Measurements from ENCODE around the gene NCF2.
"Not testable (repeated sequence)": the region's sequence is repeated elsewhere in the genome, so short reads cannot be mapped to it uniquely, and the experiment has no call there.

The NCF2 gene

GRCh38 chr1:183590244-183591191 lies at the start of gene NCF2:
NCF2 (minus strand) TSS chr1:183590459; CDS start chr1:183590329, 130 bp downstream.
- no peak for DNase-seq (ENCODE audit: low read depth)

- DNase-seq (ENCODE audit: low read depth) = no peak
These were observed 48.6 kb upstream of the NCF2 start for GRCh38 chr1:183638649-183639387.

- DNase-seq (ENCODE audit: low read depth) = no peak
These were observed 46.5 kb upstream of the NCF2 start for GRCh38 chr1:183636783-183637182.

- DNase-seq (ENCODE audit: low read depth) = no peak
These were observed 46.0 kb upstream of the NCF2 start for GRCh38 chr1:183636334-183636682.

- peak; percentile 86 for DNase-seq (ENCODE audit: low read depth)
These were observed 45.5 kb upstream of the NCF2 start, which contains the start of gene ARPC5 for GRCh38 chr1:183635606-183636333. ARPC5 (minus strand) TSS chr1:183635783; CDS start chr1:183635659, 124 bp downstream.

- no peak for DNase-seq (ENCODE audit: low read depth)
These were observed 44.9 kb upstream of the NCF2 start for GRCh38 chr1:183635099-183635605.

- no peak for DNase-seq (ENCODE audit: low read depth)
These were observed 44.3 kb upstream of the NCF2 start for GRCh38 chr1:183634429-183635065.

- DNase-seq (ENCODE audit: low read depth) = peak; percentile 75
These were observed 43.6 kb upstream of the NCF2 start for GRCh38 chr1:183633676-183634343.

GRCh38 chr1:183632964-183633363 lies 42.7 kb upstream of the NCF2 start:
- DNase-seq (ENCODE audit: low read depth) = no peak

GRCh38 chr1:183632114-183632513 lies 41.9 kb upstream of the NCF2 start:
- peak; percentile 35 for DNase-seq (ENCODE audit: low read depth)

GRCh38 chr1:183630748-183631147 lies 40.5 kb upstream of the NCF2 start:
- DNase-seq (ENCODE audit: low read depth) = peak; percentile 23

GRCh38 chr1:183628537-183628936 lies 38.3 kb upstream of the NCF2 start:
- no peak for DNase-seq (ENCODE audit: low read depth)

- DNase-seq (ENCODE audit: low read depth) = not testable (repeated sequence)
These were observed 36.0 kb upstream of the NCF2 start for GRCh38 chr1:183626236-183626635.

- no peak for DNase-seq (ENCODE audit: low read depth)
These were observed 32.9 kb upstream of the NCF2 start for GRCh38 chr1:183622884-183623785.

GRCh38 chr1:183622013-183622412 lies 31.8 kb upstream of the NCF2 start:
- DNase-seq (ENCODE audit: low read depth) = no peak

GRCh38 chr1:183620311-183620710 lies 30.1 kb upstream of the NCF2 start:
- DNase-seq (ENCODE audit: low read depth) = no peak

GRCh38 chr1:183619781-183620180 lies 29.5 kb upstream of the NCF2 start:
- no peak for DNase-seq (ENCODE audit: low read depth)

- not testable (repeated sequence) for DNase-seq (ENCODE audit: low read depth)
These were observed 27.9 kb upstream of the NCF2 start for GRCh38 chr1:183618202-183618601.

- DNase-seq (ENCODE audit: low read depth) = not testable (repeated sequence)
These were observed 22.7 kb upstream of the NCF2 start for GRCh38 chr1:183612975-183613374.

GRCh38 chr1:183612407-183612806 lies 22.1 kb upstream of the NCF2 start:
- DNase-seq (ENCODE audit: low read depth) = no peak
